GM18511 (cell line): ENCODE data around the gene HOXB8.

Source experiments
- ATAC-seq: cut with Tn5 transposase; IDR thresholded peaks from one replicate; pipeline ENCODE4 v1.9.1; 2021; ENCODE audit warnings: mild to moderate bottlenecking, moderate library complexity; ENCODE audit not compliant: unreplicated experiment

The HOXB8 gene

GRCh38 chr17:48624544-48625494, 9.7 kb upstream of the HOXB8 start:
- ATAC-seq, result no peak

DNA sequence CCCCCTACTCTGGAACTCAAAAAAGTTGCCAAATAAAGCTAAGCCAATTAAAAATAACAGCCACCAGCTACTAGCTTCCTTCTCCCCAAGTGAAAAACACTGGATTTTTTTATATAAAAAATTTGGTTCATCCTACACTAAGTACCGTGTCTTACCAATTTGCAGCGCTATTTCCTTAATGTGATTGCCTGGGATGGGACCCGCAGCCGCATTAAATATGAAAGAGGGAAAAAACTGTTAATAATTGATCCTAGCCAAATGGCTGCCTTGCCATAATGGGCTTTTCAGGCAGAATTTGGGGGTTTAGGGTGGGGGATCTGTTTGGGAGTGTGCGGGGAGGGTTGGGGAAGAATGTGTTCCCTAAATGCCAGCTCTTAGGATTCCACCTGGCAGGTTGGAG, 9.0 kb upstream of the HOXB8 start:
- ATAC-seq, result no peak

GRCh38 chr17:48623583-48623982, 8.5 kb upstream of the HOXB8 start:
- ATAC-seq, result no peak

DNA sequence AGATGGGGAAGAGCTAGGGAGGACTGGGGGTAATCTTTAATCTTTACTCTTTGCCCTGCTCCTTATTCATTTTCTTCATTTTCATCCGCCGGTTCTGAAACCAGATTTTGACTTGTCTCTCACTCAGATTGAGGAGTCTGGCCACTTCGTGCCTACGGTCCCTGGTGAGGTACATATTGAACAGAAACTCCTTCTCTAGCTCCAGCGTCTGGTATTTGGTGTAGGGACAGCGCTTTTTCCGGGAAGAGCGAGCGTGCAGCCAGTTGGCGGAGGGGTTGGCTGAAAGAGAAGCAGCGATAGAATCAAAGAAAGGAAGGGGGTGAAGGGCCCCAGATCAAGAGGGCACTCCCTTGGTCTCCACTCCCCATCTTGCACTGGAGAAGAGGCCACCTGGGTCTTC, 7.8 kb upstream of the HOXB8 start:
- no peak for ATAC-seq

- ATAC-seq, result no peak
Observed at GRCh38 chr17:48621410-48622392, 6.6 kb upstream of the HOXB8 start.

DNA sequence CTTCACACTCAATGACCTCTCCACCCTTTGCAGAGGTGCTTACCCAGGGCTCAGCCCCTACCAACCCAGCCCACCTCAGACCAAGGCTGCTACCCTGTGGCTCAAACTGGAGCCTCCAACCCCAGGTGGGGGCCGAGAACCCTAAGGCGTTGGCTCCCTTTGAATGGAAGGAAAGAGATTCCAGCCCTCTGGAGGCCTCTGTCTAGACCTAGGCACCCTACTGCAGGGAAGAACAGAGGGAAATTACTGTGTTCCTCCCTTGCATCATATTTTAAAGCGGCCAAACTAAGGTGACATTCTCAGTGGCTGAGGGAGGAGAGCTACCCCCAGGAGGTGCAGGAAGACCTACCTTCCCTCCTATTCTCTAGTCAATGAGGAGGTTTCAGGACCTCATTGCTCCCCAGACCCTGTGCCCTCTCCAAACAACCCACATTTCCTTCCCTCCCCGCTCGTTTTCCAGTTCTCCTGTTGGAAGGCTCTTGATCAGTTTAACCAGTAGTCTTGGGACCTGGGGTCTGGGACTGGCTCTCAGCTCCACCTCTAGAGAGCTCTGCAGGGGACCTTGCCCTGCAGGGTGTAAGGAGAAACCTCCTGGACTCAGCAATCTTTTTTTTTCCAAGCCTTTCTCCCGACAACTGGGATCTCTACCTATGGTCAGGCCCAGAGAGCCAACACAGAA, 5.5 kb upstream of the HOXB8 start:
- ATAC-seq, result no peak

GRCh38 chr17:48619826-48620449, 4.8 kb upstream of the HOXB8 start:
- no peak for ATAC-seq

- no peak for ATAC-seq
Observed at GRCh38 chr17:48618256-48618896, 3.3 kb upstream of the HOXB8 start.

DNA sequence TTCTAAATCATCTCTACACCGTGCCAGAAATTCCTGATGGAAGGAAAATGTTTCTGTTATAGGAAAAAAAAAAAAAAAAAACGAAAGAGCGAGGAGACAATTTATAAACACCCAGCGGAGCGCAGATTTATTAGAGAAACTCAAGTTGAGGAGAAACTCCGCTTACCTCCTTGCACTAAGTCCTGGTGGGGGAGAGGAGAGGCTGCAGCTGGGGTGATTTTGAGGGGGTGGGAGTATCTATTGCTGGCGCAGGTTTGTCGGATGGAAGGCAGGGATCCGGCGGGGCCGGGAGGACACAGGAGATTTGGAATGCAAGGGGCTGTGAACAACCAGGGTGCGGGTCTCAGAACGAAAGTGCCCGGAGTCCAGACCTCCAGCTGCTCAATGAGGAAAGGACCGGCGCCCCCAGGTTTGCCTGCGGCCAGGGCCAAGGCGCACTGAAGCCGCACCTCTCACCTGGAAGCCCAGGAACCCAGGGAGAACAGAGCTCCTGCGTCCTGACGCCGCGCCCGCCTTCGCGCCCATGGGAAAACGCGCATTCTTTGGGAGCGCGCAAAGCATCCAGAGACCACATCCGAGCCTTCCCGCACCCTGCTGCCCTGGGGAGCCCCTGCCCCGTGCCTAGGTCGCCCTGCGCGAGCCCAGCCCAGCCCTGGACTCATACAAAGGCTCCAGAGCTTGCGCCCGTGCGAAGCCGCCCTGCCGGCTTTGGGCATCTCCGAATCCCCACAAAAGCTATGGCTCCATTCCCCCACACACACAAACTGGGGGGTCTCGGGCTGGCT, 2.6 kb upstream of the HOXB8 start:
- ATAC-seq, result no peak

DNA sequence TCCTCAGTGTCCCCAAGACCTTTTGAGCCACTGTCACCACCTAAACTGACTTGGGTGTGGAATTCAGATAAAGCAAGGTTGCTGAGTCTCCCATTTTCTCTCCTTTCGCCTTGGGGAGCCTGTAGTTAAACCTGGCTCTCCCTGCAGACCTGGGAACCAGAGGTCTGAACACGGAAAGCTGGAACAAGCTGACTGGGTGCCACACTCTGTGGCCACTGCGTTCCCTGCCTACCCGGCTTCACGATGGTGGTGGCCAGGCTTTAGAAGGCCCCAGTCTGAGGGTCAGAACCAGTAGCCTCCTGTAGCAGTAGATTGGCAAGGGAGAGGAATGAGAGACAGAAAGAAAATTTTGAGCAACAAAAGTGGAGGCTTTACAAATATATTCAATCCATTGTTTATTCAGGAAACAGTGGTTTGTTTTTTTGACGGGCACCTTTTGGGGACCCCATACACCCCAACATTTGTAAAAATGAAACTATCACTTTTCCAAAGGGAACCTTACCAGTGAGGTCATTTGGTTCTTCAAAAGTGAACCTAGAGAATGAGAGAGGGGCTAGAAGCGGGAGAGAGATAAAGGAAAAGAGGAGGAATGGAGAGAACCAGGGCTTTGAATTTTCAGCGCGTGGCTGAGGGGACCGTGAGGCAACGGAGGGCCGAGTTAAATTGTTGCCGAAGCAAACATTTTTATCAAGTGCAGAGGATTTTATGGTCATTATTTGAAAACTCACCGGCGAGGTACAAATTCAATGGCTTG, 1.8 kb upstream of the HOXB8 start:
- no peak for ATAC-seq

DNA sequence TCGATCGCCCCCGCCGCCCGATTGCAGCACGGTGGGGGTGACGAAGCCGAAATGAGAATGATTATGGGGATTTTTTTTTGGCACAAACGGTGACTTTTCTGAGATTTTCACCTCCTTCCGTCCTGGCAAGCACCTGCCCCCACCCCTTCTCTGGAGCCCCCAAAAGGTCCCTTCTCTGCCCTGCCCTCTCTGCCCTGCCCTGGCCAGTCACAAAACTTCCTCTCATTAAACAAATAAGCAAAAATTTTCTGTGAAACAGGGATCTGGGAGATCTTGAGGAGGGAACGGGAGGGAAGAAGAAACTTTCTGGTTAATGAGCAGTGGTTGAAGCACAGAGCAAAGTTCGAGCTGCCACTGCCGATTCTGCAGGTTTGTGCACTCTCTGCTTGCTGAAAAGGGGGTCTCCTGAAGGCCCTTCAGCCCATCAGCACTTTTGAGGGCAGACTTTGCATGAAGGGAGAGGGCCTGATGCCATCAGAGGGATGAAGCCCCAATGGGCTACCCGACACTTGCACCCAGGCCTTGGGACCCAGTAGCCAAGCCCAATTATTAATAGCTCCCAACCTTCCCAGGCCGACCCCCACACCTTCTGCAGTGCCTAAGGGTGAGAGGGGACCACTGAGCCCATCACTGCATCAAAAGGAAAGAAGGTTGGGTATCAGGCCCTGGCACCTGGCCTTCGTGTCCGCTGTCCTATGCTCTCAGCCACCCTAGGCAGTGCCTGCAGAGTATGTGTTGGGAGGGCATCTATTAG, 1.0 kb upstream of the HOXB8 start:
- ATAC-seq, result no peak

GRCh38 chr17:48613862-48614694, 1.0 kb downstream of the HOXB8 start:
- ATAC-seq, result no peak

DNA sequence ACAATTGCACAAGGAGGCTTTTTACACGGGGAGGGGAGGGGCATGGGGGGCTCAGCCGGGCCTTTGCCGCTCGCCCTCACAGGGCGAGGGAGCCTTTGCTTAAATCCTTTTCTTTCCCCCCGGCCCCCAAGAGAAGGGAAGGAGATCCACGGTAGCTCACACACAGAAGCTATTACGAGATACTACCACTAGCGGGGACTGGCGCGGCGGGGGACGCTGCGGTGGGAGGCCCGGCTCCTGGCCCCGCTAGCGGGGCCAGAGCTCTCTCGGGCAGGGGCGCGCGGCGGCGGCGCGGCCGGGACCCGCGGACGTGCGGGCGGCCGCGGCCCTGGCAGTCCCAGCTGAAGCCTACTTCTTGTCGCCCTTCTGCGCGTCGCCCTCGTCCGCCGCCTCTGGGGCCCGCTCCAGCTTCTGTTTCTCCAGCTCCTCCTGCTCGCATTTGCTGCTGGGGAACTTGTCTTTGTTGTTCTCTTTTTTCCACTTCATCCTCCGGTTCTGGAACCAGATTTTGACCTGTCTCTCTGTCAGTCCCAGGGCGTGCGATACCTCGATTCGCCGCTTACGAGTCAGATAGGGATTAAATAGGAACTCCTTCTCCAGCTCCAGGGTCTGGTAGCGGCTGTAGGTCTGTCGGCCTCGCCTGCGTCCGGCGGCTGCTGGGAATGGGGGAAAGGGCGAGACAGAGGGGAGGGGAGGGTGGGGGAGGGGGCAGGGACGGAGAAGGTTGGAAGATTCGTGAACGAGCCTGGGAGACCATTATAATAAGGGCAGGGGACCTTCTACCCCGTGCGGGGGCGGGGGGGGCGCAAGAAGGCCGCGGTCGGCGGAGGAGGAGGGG, 2.0 kb downstream of the HOXB8 start:
- peak; percentile 49 for ATAC-seq

DNA sequence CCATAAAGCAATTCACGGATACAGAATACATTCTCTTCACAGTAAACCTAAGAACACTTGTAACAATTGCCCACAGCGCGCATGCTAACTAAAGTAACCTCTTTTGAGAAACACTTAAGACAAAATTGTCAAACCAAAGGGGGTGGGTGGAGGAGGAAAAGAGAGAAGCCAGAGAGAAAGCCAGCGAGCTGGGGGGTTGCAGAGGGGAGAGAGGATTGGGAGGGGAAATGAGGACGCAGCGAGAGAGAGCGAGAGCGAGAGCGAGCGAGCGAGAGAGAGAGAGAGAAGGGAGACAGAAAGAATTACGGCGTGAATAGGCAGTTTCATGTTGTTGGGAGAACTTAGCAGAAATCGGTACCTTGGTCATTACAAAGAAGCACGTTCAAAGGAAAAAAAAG, 2.6 kb downstream of the HOXB8 start:
- no peak for ATAC-seq

DNA sequence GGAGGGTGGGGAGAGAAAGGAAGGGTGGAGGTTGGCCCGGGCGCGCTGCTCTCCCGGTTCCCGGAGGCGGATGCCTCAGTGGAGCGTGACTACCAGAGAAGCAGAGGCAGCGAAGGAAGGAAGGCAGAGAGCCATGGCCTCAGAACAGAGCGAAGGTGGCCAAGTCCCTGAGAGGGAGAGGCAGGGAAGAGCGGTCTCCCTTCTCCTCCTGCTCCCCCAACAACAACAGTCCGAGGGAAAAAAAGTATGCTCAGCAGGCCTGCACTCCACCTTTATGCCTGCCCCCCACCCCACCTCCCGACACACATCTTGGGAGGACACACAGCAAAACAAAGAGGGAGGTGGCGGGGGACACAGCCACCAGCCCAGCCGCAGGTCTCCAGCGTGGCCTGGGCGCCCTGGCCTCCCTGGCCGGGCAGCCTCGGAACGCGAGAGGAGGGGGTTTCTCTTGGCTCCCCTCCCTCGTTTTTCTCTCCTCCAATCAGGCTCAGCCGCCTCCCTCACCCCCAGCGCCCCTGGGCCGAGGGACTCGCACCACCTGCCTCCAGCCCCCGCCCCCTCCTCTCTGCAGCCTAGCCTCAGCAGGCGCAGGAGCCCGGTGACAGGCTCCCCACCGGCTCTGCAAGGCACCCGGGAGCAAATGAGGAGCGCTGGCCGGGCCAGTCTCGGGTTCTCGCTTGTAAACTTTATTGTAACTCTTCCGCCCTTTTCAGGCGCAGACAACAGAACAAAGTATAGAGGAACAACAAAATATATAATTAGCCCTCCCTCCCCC, 3.2 kb downstream of the HOXB8 start:
- ATAC-seq, result no peak
